Hepatocyte (in vitro differentiated cells): ENCODE data around the gene EXD2. TPM values are rescaled to one million over a fixed set of nuclear protein-coding genes. Genes with fewer than 3 reads are reported as not detected.

Experiments
- DNase-seq: peaks from one replicate; pipeline ENCODE4 v3.0.0-alpha.2; 2016; ENCODE audit warnings: low spot score
- H2AFZ ChIP-seq: fragments of 200-600 bp; sonication (generic); 2 replicates; pipeline ENCODE4 v1.6.0; 2016; ENCODE audit warnings: antibody characterized with exemption, mild to moderate bottlenecking
- H3K27ac ChIP-seq: fragments of 200-600 bp; sonication (generic); 2 replicates; pipeline ENCODE4 v1.5.1; 2016; ENCODE audit warnings: mild to moderate bottlenecking
- H3K27me3 ChIP-seq: fragments of 200-600 bp; sonication (generic); 2 replicates; pipeline ENCODE4 v1.6.1; 2016
- H3K36me3 ChIP-seq: fragments of 200-600 bp; sonication (generic); replicated peaks from 2 replicates; pipeline ENCODE4 v1.5.1; 2016; ENCODE audit warnings: low read depth; ENCODE audit not compliant: insufficient read depth
- H3K4me1 ChIP-seq: fragments of 200-600 bp; sonication (generic); 2 replicates; pipeline ENCODE4 v1.5.1; 2016; ENCODE audit warnings: mild to moderate bottlenecking, moderate library complexity; ENCODE audit not compliant: insufficient read depth
- H3K4me2 ChIP-seq: fragments of 200-600 bp; sonication (generic); 2 replicates; pipeline ENCODE4 v1.6.0; 2016
- H3K4me3 ChIP-seq: fragments of 200-600 bp; sonication (generic); 2 replicates; pipeline ENCODE4 v1.5.1; 2016; ENCODE audit warnings: mild to moderate bottlenecking
- H3K79me2 ChIP-seq: fragments of 200-600 bp; sonication (generic); 2 replicates; pipeline ENCODE4 v1.6.0; 2017; ENCODE audit warnings: mild to moderate bottlenecking
- H3K9me2 ChIP-seq: fragments of 200-600 bp; sonication (generic); replicated peaks from 2 replicates; pipeline ENCODE4 v1.6.0; 2017; ENCODE audit warnings: mild to moderate bottlenecking; ENCODE audit not compliant: insufficient read depth
- H3K9me3 ChIP-seq: fragments of 200-600 bp; sonication (generic); 2 replicates; pipeline ENCODE4 v1.5.1; 2016; ENCODE audit warnings: low read depth, mild to moderate bottlenecking
- H4K20me1 ChIP-seq: fragments of 200-600 bp; sonication (generic); 2 replicates; pipeline ENCODE4 v1.6.0; 2016; ENCODE audit warnings: mild to moderate bottlenecking; ENCODE audit not compliant: insufficient read depth, poor library complexity, severe bottlenecking
- CTCF ChIP-seq: fragments of 200-600 bp; sonication (generic); IDR thresholded peaks from 2 replicates; pipeline ENCODE4 v1.5.1; 2016; ENCODE audit warnings: antibody characterized with exemption, mild to moderate bottlenecking; ENCODE audit not compliant: poor library complexity
- EZH2 ChIP-seq: fragments of 200-600 bp; sonication (generic); IDR thresholded peaks from 2 replicates; pipeline ENCODE4 v1.6.1; 2016; ENCODE audit warnings: antibody characterized with exemption, mild to moderate bottlenecking, borderline replicate concordance
- EZH2phosphoT487 ChIP-seq: fragments of 200-600 bp; sonication (generic); IDR thresholded peaks from one replicate; pipeline ENCODE4 v1.6.1; 2018; ENCODE audit warnings: antibody characterized with exemption, mild to moderate bottlenecking, low read depth, moderate library complexity; ENCODE audit not compliant: unreplicated experiment, severe bottlenecking
- WGBS: methylation state at CpG from one replicate; pipeline ENCODE4 v1.1.6; 2016; ENCODE audit warnings: low lambda C conversion rate; ENCODE audit errors: missing lambda C conversion rate; 5-methylcytosine and 5-hydroxymethylcytosine counted together
- polyA plus RNA-seq: library from polyadenylated mRNA; unstranded; fragments of >200 nt; fragmentation: Nextera tagmentation; extraction: Ambion mirVana; gene quantifications from 2 replicates; pipeline ENCODE4 v1.2.1, GENCODE V29; 2016
- total RNA-seq: library from RNA; depleted of rRNA; stranded (reverse); fragments of >200 nt; gene quantifications from 2 replicates; pipeline ENCODE4 v1.2.3, GENCODE V29; 2014

EXD2 gene
- total and polyA plus RNA-seq, 2 experiments from 2014 or later, result 16.2 to 18.1 TPM

GRCh38 chr14:69261761-69262331 is 70.5 kb downstream of the EXD2 start:
- H3K27ac ChIP-seq, result peak overlapping the region; percentile 64
- no peaks in the 10 kb centered on the region for H3K79me2 ChIP-seq
- no peaks in the 10 kb centered on the region for H4K20me1 ChIP-seq
- H3K27me3 ChIP-seq, result peaks cover 36% of the 10 kb centered on the region
- H3K4me1 ChIP-seq, result peaks cover 11% of the 10 kb centered on the region
- no peak overlapping the region for H3K4me3 ChIP-seq
- peak; percentile 64 for DNase-seq
- WGBS, result 23% methylated on average over 5 of the region's 5 CpGs
- peak overlapping the region; percentile 100 for H3K4me2 ChIP-seq
- H3K36me3 ChIP-seq, result no peaks in the 10 kb centered on the region
- no peaks in the 10 kb centered on the region for H3K9me3 ChIP-seq
- no peaks in the 10 kb centered on the region for H3K9me2 ChIP-seq
- TF ChIP-seq EZH2phosphoT487 (no peak), EZH2 (no peak), CTCF (no peak)
- peak overlapping the region; percentile 93 for H2AFZ ChIP-seq

- H3K27me3 ChIP-seq, result peaks cover 31% of the 10 kb centered on the region
- 81% methylated on average over 3 of the region's 3 CpGs for WGBS
Measured at GRCh38 chr14:69262516-69262915, 71.2 kb downstream of the EXD2 start.

DNA sequence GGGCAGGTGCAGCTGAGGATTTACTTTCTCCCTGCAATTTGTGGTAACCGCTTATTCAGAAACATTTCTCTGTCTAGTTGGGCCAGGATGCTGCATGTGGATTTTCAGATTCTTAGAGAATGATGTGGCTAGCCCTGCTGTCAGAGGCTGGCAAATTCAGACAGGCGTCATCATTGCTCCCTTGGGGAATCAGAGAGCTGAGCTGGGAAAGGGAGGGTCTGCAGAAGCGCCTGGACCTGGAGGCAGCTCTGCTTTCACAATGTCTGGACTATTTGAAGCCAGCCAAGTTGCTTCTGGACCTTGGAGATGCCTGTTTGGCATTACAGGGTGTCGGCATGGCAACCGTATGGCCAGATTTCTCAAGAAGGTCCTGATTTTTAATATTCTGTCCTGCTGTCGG is 72.1 kb downstream of the EXD2 start:
- no peak overlapping the region for H3K4me2 ChIP-seq
- DNase-seq, result no peak

More at GRCh38 chr14:69262516-69262915, 71.2 kb downstream of the EXD2 start:
- H3K9me2 ChIP-seq, result no peaks in the 10 kb centered on the region
- H2AFZ ChIP-seq, result no peak overlapping the region
- DNase-seq, result no peak
- no peak overlapping the region for H3K4me3 ChIP-seq
- H3K4me1 ChIP-seq, result peaks cover 11% of the 10 kb centered on the region
- peak overlapping the region; percentile 100 for H3K4me2 ChIP-seq
- no peaks in the 10 kb centered on the region for H3K9me3 ChIP-seq
- no peaks in the 10 kb centered on the region for H3K36me3 ChIP-seq
- H3K27ac ChIP-seq, result peak overlapping the region; percentile 55
- no peak for TF ChIP-seq EZH2
- TF ChIP-seq EZH2phosphoT487, result no peak
- TF ChIP-seq CTCF, result no peak
- no peaks in the 10 kb centered on the region for H3K79me2 ChIP-seq
- H4K20me1 ChIP-seq, result no peaks in the 10 kb centered on the region

More for the DNA sequence above, 72.1 kb downstream of the EXD2 start:
- Histone ChIP-seq H3K4me1 (peaks cover 11% of the 10 kb centered on the region), H4K20me1 (no peaks in the 10 kb centered on the region), H3K27me3 (peaks cover 23% of the 10 kb centered on the region), H3K4me3 (no peak overlapping the region), H2AFZ (no peak overlapping the region), H3K36me3 (no peaks in the 10 kb centered on the region), H3K79me2 (no peaks in the 10 kb centered on the region), H3K9me3 (no peaks in the 10 kb centered on the region), H3K9me2 (no peaks in the 10 kb centered on the region), H3K27ac (no peak overlapping the region)
- 91% methylated on average over 6 of the region's 6 CpGs for WGBS
- TF ChIP-seq EZH2phosphoT487, result no peak
- TF ChIP-seq CTCF, result no peak
- TF ChIP-seq EZH2, result no peak
